RWPE1 (cell line): ENCODE measurements around the gene XXYLT1.

Source experiments
- CTCF ChIA-PET: fragments of 350-600 bp; sonication (Branson Sonifier 250); formaldehyde crosslinking; extraction: SDS; loops from one replicate; lab custom pipeline; 2021; lab: Yijun Ruan, JAX
- POLR2A ChIA-PET: fragments of 400-600 bp; formaldehyde crosslinking; extraction: SDS; loops from one replicate; lab custom pipeline; 2020; ENCODE audit warnings: antibody characterized with exemption; ENCODE audit not compliant: low non-redundant PET; lab: Yijun Ruan, JAX
- DNase-seq: peaks from one replicate; pipeline ENCODE4 v3.0.0; 2012; ENCODE audit warnings: low spot score
- H3K27ac ChIP-seq: fragments of 450-650 bp; 2 replicates; pipeline ENCODE4 v1.5.1; 2017
- TF ChIP-seq, protein P1 (sequence below): fragments of 450-650 bp; conservative IDR thresholded peaks from 2 replicates; pipeline ENCODE4 v1.5.1; 2017; ENCODE audit warnings: low read depth, mild to moderate bottlenecking

The XXYLT1 gene

DNA sequence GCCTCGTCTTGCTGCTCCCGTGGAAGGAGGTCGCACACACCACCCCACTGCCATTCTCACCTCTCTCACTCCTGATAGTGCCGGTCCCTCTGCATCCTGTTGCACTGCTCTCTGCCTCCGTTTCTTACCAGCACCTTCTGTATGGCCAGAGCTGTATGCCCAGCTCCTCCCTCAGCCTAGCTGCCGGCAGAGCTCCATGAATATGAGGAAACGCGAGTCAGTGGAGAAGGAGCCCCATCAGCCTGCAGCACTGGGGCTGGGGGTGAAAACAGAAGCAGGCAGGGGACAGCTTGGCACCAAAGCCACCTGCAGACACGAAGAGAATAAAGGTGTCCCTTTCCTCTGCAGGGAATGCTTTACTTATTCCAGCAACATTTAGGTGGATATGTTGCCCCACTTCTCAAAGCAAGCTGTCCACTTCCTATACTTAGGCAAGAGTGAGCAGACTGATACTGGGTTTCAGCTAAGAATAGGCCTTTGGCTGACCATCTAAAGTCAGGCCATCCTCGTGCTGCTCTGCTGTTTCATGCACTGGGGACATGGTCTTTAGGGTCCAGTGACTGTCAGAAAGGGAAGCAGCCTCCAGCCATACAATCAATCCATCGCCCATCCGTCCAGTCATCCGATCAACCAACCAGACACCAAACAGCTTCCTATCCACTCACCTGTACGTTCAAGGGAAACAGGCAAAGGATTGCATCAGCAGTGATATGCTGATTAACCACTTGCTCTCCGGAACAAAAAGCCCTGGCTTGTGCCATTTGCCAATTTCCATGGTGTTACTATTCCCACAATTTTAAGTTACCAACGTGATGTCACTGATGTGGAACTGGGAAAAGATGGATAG lies 222.7 kb downstream of the XXYLT1 start:
- CTCF ChIA-PET: interaction anchor here (1.1 kb wide), 1 partner anchor 222 kb away, joined by 3 read pairs; no protein-coding TSS in a partner anchor
- no peak overlapping the region for H3K27ac ChIP-seq
- POLR2A ChIA-PET: no interaction called here
- no peak for DNase-seq
- TF ChIP-seq, protein P1, sequence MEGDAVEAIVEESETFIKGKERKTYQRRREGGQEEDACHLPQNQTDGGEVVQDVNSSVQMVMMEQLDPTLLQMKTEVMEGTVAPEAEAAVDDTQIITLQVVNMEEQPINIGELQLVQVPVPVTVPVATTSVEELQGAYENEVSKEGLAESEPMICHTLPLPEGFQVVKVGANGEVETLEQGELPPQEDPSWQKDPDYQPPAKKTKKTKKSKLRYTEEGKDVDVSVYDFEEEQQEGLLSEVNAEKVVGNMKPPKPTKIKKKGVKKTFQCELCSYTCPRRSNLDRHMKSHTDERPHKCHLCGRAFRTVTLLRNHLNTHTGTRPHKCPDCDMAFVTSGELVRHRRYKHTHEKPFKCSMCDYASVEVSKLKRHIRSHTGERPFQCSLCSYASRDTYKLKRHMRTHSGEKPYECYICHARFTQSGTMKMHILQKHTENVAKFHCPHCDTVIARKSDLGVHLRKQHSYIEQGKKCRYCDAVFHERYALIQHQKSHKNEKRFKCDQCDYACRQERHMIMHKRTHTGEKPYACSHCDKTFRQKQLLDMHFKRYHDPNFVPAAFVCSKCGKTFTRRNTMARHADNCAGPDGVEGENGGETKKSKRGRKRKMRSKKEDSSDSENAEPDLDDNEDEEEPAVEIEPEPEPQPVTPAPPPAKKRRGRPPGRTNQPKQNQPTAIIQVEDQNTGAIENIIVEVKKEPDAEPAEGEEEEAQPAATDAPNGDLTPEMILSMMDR: no peak

DNA sequence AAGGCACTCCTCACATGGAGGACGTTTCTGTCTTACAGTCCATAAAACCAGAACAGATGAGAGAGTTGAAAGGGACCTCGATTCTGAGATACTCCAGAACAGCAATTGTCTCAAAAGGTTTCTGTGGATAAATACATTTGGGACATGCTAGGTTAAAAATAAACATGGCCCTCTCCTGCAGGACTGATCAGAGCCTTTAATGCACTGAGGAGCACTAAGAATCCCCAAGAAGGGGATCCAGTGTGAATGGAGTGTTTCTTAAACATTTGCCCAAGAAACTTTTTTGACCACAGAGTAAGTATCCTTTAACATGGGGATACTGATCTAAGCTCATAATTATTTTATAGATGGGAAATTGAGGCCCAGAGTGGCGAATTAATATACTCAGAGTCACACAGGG lies 223.4 kb downstream of the XXYLT1 start:
- ChIA-PET POLR2A (no interaction called here), CTCF (interaction anchor here (1.1 kb wide), 1 partner anchor 223 kb away, joined by 3 read pairs; no protein-coding TSS in a partner anchor)
- DNase-seq: no peak
- H3K27ac ChIP-seq: no peak overlapping the region
- TF ChIP-seq, protein P1: no peak

DNA sequence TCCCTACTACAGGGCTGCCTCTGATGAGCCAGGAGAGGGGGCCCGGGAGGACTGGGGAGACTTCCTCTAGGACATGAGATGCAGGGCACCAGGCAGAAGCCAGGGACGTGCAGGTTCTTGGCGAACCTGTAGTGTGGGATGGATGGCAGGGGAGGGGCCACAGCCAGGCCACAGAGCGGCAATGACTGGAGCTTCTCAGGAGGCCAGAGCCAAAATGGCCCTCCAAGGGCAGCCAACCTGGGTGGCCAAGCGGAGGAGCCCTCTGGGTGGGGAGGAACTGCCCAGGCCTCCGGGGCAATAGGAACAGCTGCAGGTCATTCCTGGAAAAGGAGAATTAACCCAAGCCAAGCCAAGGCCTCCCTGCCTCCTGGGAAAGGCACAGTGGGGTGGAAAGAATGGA lies 224.5 kb downstream of the XXYLT1 start:
- no peak overlapping the region for H3K27ac ChIP-seq
- CTCF ChIA-PET: interaction anchor here (0.6 kb wide), 1 partner anchor 14 kb away, joined by 3 read pairs; no protein-coding TSS in a partner anchor
- POLR2A ChIA-PET: no interaction called here
- TF ChIP-seq, protein P1: no peak
- no peak for DNase-seq

DNA sequence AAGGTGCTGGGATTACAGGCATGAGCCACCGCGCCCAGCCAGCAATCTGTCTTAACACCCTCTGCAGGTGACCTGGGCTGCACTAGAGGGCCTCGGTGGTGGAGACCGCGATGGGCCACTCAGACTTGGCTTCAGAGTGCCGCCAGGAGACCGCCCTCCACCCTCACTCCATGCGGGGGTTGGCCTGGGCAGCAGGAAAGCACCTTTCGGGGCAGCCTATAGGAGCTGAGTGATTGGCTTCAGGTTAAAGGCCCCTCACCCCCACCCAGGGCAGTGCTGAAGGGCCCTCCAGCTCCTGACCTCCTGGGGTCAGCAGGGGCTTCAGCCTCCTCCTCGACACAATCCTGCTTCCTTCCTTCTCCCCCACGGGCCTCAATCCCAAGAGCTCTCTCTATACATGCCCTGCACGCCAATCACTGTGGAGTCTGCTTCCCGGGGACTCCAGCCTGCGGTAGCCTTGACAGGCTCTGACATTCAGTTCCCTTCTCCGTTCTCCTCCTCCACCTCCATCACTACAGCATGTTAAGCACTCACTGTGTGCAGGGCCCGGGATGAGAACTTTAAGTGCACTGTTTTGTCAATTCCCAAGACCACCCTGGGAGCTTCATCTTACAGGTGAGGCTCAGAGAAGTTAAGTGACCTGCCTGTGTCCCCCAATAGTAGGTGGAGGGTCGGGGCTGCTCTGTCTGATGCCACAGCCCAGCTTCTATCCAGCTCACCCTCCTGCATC lies 225.3 kb downstream of the XXYLT1 start:
- ChIA-PET POLR2A (no interaction called here), CTCF (interaction anchor here (0.6 kb wide), 1 partner anchor 14 kb away, joined by 3 read pairs; no protein-coding TSS in a partner anchor)
- no peak overlapping the region for H3K27ac ChIP-seq
- TF ChIP-seq, protein P1: no peak
- no peak for DNase-seq

DNA sequence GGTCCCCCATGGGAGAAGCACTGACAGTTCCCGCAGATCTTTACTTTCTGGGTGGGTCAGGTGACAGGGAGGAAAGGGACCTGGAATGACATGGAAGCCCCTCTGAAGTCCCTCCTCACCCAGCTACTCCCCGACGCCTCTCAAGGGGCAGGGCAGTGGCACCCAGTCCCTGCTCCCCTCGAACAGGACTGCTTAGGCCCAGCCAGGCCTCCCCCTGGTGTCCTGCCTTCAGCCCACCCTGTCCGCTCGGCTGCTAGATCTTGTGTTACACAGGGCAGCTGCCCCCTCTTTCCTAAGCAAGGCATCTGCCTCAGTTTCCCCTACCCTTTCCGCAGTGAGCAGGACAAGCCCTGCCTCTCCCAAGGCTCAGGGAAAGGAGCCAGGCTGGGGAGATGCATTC lies 226.5 kb downstream of the XXYLT1 start:
- TF ChIP-seq, protein P1: no peak
- no peak overlapping the region for H3K27ac ChIP-seq
- POLR2A ChIA-PET: no interaction called here
- DNase-seq: no peak
- CTCF ChIA-PET: no interaction called here

DNA sequence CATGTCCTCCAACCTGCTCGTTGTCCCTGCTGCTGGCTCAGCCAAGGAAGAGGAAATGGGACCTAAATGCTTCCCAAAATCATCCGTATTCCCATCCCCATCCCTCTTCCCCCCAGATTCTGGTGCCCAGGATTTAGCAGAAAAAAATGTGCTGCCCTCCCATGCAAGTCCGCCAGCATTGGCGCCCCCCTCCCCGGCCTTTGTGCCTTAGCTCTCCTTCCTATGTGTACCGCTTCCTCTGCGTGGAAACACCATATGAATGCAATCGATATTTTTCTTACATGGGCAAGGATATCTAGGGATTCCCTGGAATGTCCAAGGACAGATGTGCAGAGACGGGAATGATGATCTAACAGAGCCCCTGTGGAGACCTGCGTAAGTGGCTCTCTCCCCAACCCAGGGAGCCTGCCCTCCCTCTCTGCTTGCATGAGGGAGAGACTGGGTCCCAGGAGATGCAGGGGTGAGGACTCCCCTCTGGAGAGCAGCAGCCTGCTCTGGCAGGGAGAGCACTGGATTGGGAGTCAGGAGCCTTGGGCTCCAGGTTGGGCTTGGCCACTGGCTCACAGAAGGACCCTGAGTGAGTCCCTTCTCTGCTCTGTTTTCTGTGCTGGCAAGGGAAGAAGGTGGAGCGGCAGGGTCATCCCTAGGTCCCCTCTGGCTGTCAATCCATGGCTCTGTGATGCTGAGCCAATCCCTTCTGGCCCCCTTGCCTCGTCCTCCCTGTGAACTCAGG lies 227.2 kb downstream of the XXYLT1 start:
- ChIA-PET CTCF (interaction anchor here (0.7 kb wide), 1 partner anchor 289 kb away, joined by 4 read pairs; no protein-coding TSS in a partner anchor), POLR2A (no interaction called here)
- no peak overlapping the region for H3K27ac ChIP-seq
- no peak for DNase-seq
- TF ChIP-seq, protein P1: no peak
